GM18909 (cell line): ENCODE measurements around the gene RNF146.

Experiments used
- ATAC-seq: cut with Tn5 transposase; IDR thresholded peaks from one replicate; pipeline ENCODE4 v1.9.1; 2021; ENCODE audit warnings: mild to moderate bottlenecking; ENCODE audit not compliant: unreplicated experiment, poor library complexity

Gene RNF146

GRCh38 chr6:127332383-127332961 lies 65.8 kb downstream of the RNF146 start:
- no peak for ATAC-seq
